ENCODE results near the gene SIX5.
A peak's percentile ranks its signal among the peaks of the same experiment; 100 is the strongest.
"Not testable (repeated sequence)": the region's sequence is repeated elsewhere in the genome, so short reads cannot be mapped to it uniquely, and the experiment has no call there.

Gene SIX5

GRCh38 chr19:45768984-45769782 lies at the start of gene SIX5:
Gene SIX5, minus strand, starts transcription at chr19:45769252. Its CDS starts 408 bp downstream, at chr19:45768844.
- peak; percentile 86 for DNase-seq (ENCODE audit: low read depth)

DNA sequence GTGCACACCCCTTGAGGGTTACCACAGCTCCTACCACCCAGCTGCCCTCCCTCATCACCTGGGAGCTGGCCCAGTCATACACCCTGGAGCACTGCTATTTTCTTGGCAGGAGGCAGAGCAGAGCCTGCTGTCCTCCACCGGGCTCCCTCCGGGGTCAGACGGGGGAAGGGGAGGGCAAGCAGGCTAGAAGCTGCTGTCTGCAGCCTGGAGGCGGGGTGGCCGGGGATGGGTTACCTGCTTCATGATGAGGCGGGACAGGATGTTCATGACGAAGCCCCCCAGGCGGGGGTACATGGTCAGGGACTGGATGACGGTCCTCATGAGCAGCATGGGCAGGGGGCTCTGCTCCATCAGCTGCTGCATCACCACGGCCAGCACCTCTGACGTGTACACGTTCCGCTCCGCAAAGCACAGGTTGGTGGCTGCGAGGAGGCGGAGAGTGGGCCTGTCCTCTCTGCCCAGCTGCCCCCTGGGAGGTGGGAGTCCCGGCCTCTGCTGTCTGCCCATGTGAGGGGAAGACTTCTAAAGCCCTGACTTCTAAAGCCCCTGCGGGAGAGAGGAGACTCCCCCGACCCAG lies 48.8 kb upstream of the SIX5 start:
- DNase-seq (ENCODE audit: low read depth) = no peak

DNA sequence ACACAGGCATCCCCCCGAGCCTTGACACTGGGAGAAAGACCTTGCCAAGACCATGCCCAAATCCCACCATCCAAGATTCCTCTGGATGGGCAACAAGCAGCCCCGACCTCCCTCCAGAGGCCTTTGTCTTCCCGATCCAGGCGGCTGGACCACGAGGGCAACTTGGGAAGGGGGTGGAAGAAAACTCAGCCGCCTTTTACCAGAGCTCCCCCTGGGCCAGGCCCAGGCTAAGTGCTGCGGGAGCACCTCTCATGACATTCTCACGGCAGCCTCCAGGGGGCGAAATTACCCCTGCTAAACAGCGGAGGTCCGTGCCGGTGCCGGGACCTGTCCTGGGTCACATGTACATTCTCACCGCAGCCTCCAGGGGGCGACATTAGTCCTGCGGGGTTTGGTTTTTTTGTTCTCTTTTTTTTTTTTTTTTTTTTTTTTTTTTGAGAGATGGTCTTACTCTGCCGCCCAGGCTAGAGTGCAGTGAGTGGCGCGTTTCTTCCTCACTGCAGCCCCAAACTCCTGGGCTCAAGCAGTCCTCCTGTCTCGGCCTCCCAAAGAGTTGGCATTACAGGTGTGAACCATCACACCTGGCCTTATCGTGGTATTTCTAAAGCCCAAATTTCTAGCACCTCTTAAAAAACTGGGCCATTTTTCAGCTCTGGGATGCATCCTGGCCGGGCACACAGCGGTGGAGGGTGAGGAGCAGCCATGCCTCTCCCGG lies 48.1 kb upstream of the SIX5 start:
- peak; percentile 97 for DNase-seq (ENCODE audit: low read depth)

GRCh38 chr19:45816236-45817009 lies 47.4 kb upstream of the SIX5 start:
- no peak for DNase-seq (ENCODE audit: low read depth)

GRCh38 chr19:45815481-45816216 lies 46.6 kb upstream of the SIX5 start:
- DNase-seq (ENCODE audit: low read depth) = no peak

DNA sequence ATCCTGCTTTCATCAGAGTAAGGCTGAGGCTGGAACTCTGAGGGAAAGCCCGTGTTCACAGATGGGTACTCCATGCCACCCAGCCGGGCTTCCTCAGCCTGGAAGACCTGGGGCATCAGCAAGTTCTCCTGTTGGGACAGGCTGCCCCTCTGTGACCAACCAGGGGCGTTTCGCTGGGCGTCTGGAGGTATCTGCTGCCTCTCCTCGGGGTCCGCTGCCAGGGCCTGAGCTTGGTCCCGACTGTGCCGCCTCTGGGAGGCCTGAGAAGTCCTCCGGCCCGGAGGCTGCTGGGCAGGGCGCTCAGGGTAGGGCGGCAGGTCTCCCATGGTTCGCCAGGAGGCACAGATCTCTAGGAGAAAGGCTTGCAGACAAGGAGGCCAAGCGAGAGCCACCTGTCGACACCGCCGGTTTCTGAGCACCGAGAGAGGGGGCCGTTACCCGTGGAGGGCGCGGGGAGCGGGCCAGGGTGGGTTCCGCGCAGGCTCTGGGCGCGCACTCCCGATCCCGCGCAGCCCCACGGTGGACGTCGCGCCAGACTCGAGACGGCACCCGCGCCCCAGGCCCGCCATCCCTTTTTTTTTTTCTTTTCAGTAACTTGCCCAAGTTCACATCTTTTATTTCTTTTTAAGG lies 45.9 kb upstream of the SIX5 start, which contains the start of gene RSPH6A:
Gene RSPH6A, minus strand, starts transcription at position 458 of the 630 bp plus-strand sequence. Its CDS starts 132 bp downstream, at position 326.
- DNase-seq (ENCODE audit: low read depth) = no peak

DNA sequence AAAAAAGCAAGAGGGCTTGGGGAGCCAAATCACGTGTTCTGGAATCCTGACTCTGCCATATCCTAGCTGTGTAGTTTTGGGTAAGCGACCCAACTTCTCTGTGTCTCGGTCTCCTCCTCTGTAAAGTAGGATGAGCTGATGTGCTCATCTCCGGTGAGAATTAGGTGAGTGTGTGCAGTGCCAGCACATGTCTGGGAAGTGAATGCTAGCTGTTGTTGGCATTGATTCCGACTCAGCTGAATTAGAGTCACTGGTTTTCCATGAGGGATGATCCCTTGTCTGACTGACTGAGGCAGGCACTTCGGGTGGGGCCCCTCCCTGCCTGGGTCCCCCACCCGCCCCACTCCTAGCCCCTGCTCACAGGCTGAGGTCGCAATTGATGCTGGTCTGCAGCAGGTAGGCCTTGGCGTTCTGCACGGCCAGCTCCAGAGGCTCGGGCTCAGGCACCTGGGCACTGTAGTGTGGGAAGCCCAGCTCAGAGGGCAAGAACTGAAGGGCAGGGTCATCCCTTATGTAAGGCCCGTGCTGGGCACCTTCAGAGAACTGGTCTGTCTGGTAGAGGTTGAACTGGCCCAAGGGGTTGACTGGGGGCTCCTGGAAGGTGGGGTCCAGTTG lies 45.2 kb upstream of the SIX5 start:
- DNase-seq (ENCODE audit: low read depth) = no peak

- DNase-seq (ENCODE audit: low read depth) = no peak
These were observed 43.2 kb upstream of the SIX5 start for GRCh38 chr19:45812297-45812696.

- DNase-seq (ENCODE audit: low read depth) = no peak
These were observed 40.6 kb upstream of the SIX5 start for GRCh38 chr19:45809643-45810159.

GRCh38 chr19:45805719-45806118 lies 36.7 kb upstream of the SIX5 start:
- no peak for DNase-seq (ENCODE audit: low read depth)

GRCh38 chr19:45804959-45805230 lies 35.8 kb upstream of the SIX5 start:
- DNase-seq (ENCODE audit: low read depth) = no peak

GRCh38 chr19:45804140-45804958 lies 35.3 kb upstream of the SIX5 start:
- DNase-seq (ENCODE audit: low read depth) = no peak

DNA sequence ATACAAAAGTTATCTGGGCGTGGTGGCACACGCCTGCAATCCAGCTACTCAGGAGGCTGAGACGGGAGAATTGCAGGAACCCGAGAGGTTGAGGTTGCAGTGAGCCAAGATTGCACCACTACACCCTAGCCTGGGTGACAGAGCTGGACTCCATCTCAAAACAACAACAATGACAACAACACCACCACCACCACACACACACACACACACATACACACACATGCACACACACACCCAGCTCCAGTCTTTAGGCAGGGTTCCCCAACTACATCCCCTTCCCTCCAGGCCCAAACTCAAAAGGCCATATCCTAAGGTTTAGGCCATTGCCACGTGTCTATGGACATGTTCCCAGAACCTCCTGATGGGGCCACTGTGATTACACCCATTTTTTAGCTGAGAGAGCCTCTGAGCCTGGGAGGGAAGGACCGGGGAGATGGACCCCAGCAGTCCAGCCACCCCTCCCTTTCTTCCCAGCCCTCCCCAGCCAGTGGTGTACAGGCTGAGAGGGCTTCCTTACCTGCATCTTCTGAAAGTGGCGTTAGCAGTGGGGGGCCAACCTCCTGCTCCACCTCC lies 32.6 kb upstream of the SIX5 start:
- no peak for DNase-seq (ENCODE audit: low read depth)

- no peak for DNase-seq (ENCODE audit: low read depth)
These were observed 31.1 kb upstream of the SIX5 start for GRCh38 chr19:45800070-45800553.

DNA sequence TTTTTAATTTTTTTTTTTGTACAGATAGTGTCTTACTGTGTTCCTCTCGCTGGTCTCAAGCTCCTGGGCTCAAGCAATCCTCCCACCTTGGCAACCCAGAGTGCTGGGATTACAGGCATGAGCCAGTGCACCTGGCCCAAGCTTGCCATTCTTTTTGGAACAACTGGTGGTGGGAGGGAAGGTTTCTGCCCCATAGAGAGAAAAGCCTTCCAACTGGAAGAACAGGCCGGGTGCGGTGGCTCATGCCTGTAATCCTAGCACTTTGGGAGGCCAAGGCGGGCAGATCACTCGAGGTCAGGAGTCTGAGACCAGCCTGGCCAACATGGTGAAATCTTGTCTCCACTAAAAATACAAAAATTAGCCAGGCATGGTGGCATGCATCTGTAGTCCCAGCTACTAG lies 30.5 kb upstream of the SIX5 start:
- not testable (repeated sequence) for DNase-seq (ENCODE audit: low read depth)

DNA sequence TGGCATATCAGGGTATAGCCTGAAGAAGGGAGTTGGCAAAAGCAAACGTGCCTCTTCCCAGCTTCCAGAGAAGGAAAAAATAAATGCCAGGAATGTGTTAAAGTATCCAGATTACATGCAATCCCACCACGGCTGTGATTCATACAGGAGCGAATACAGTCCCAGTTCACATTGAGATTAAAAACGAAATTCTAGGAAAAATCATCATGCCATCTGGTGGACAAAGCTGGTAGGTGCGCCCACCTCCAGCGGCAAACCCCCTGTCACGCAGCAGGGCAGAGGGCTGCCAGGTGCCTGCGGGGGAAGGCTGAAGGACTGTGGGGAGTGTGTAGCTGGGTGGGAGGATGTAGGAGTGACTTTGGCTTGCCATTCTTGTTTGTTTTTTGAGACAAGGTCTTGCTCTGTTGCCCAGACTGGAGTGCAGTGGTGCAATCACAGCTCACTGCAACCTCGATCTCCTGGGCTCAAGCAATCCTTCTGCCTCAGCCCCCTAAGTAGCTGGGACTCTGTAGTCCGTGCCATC lies 30.0 kb upstream of the SIX5 start:
- DNase-seq (ENCODE audit: low read depth) = peak; percentile 41

GRCh38 chr19:45794627-45795026 lies 25.6 kb upstream of the SIX5 start:
- DNase-seq (ENCODE audit: low read depth) = no peak

DNA sequence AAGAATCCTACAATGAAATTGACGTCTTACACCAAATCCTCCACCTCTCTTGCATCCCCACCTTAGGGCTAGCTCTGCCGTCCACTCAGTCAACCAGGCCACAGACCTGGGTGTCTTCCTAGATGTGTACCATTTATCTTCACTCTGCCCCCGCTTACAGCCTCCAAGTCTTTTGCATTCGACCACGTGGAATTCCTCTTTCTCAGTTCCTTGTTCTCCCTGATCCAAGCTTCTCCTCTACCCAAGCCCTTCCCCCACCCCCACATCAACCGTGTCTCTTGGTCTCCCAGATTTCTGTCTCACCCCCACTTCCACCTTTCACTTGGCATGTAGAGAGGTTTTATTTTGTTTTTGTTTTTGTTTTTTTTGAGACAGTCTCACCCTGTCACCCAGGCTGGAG lies 24.8 kb upstream of the SIX5 start:
- DNase-seq (ENCODE audit: low read depth) = no peak

- no peak for DNase-seq (ENCODE audit: low read depth)
These were observed 24.1 kb upstream of the SIX5 start for GRCh38 chr19:45793178-45793564.
